Measurements from ENCODE around the gene CLEC11A. TPM values are rescaled to one million over a fixed set of nuclear protein-coding genes. Genes with fewer than 3 reads are reported as not detected.

Gene CLEC11A
- polyA plus RNA-seq, 2 of the 4 experiments (the other 2 are of a cell fraction), result 1.5 to 6.2 TPM

DNA sequence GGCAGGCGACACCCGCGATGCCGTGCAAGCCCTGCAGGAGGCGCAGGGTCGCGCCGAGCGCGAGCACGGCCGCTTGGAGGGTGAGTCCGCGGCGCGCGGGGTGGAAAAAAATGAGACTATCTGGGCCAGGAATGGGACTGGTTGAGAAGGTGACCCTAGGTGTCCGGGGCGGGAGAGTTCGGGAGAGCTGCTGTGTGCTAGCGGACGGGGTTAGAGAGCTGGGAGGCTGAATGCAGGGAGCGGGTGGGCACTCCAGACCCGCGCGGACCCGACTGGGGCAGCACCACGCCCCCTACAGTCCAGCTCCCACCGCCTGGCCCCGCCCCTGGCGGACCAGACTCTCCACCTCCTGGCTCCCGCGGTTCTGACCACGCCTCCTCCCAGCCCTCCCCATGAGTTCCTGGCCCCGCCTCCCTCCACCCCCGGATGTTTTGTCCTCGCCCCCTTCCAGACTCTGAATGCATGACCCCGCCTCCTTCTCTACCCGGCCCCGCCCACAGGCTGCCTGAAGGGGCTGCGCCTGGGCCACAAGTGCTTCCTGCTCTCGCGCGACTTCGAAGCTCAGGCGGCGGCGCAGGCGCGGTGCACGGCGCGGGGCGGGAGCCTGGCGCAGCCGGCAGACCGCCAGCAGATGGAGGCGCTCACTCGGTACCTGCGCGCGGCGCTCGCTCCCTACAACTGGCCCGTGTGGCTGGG is 1.5 kb downstream of the CLEC11A start (continued):
- TF ChIP-seq KDM5A (IDR thresholded peaks at IDR 0.05) (no peak), JUN (IDR thresholded peaks at IDR 0.05) (peak; percentile 80 to 84; a peak in 4 of 5 replicates), SMC3 (IDR thresholded peaks at IDR 0.05) (peak; percentile 84), NFE2L2 (conservative IDR thresholded peaks at IDR 0.05; ENCODE audit: low read length) (no peak), POLR2A (IDR thresholded peaks at IDR 0.05; ENCODE audit: low read length) (peak; percentile 99), NPAS2 (CRISPR knock-in tag; IDR thresholded peaks at IDR 0.05; ENCODE audit: borderline replicate concordance) (no peak), ZNF302 (CRISPR knock-in tag; IDR thresholded peaks at IDR 0.05) (no peak)
- TF ChIP-seq, protein P1, sequence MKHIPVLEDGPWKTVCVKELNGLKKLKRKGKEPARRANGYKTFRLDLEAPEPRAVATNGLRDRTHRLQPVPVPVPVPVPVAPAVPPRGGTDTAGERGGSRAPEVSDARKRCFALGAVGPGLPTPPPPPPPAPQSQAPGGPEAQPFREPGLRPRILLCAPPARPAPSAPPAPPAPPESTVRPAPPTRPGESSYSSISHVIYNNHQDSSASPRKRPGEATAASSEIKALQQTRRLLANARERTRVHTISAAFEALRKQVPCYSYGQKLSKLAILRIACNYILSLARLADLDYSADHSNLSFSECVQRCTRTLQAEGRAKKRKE (CRISPR knock-in tag; IDR thresholded peaks at IDR 0.05; ENCODE audit: low read depth), result no peak
- TF ChIP-seq, protein P2, sequence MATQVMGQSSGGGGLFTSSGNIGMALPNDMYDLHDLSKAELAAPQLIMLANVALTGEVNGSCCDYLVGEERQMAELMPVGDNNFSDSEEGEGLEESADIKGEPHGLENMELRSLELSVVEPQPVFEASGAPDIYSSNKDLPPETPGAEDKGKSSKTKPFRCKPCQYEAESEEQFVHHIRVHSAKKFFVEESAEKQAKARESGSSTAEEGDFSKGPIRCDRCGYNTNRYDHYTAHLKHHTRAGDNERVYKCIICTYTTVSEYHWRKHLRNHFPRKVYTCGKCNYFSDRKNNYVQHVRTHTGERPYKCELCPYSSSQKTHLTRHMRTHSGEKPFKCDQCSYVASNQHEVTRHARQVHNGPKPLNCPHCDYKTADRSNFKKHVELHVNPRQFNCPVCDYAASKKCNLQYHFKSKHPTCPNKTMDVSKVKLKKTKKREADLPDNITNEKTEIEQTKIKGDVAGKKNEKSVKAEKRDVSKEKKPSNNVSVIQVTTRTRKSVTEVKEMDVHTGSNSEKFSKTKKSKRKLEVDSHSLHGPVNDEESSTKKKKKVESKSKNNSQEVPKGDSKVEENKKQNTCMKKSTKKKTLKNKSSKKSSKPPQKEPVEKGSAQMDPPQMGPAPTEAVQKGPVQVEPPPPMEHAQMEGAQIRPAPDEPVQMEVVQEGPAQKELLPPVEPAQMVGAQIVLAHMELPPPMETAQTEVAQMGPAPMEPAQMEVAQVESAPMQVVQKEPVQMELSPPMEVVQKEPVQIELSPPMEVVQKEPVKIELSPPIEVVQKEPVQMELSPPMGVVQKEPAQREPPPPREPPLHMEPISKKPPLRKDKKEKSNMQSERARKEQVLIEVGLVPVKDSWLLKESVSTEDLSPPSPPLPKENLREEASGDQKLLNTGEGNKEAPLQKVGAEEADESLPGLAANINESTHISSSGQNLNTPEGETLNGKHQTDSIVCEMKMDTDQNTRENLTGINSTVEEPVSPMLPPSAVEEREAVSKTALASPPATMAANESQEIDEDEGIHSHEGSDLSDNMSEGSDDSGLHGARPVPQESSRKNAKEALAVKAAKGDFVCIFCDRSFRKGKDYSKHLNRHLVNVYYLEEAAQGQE (IDR thresholded peaks at IDR 0.05), result peak; percentile 84

DNA sequence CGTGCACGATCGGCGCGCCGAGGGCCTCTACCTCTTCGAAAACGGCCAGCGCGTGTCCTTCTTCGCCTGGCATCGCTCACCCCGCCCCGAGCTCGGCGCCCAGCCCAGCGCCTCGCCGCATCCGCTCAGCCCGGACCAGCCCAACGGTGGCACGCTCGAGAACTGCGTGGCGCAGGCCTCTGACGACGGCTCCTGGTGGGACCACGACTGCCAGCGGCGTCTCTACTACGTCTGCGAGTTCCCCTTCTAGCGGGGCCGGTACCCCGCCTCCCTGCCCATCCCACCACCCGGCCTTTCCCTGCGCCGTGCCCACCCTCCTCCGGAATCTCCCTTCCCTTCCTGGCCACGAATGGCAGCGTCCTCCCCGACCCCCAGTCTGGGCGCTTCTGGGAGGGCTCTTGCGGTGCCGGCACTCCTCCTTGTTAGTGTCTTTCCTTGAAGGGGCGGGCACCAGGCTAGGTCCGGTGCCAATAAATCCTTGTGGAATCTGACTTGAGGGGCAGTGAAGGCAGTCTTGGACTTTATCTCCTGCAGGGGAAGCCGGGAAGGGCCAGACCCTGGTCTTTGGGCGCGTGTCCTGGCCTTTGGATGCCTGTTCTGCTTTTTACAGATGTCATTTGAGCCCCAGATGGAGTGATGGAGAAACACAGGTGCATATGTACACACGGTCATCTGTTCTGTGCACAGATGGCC is 2.2 kb downstream of the CLEC11A start:
- Histone ChIP-seq H3K4me1 (peaks cover 14% of the 10 kb centered on the region), H3K4me3 (peak overlapping the region; percentile 73), H3K4me2 (peak overlapping the region; percentile 94), H3K27ac (peak overlapping the region; percentile 86 to 92), H3K9me3 (no peaks in the 10 kb centered on the region)
- FAIRE-seq (no peak), ATAC-seq (peak; percentile 43 to 62; a peak in 5 of 6 replicates), DNase-seq (ENCODE audit: low read depth in 1 of 2, low spot score in 1 of 2) (no peak)
- WGBS (ENCODE audit: missing lambda C conversion rate), result 4% methylated on average over 27 of the region's 52 CpGs
- ChIA-PET CTCF (interaction anchor here (0.6 to 18.4 kb wide), 55 partner anchors 10 to 375 kb away, joined by 3 to 272 read pairs (median 5); no protein-coding TSS in a partner anchor), POLR2A (interaction anchor here (0.6 to 2.1 kb wide), 24 partner anchors 9 to 397 kb away, joined by 3 to 34 read pairs (median 6); partner anchors contain the start of genes ACP4, JOSD2 and KCNC3)
- TF ChIP-seq, protein P2 (IDR thresholded peaks at IDR 0.05), result no peak
- TF ChIP-seq EP300 (IDR thresholded peaks at IDR 0.05), result no peak
- no peak for TF ChIP-seq TFCP2L1 (CRISPR knock-in tag; IDR thresholded peaks at IDR 0.05)
- no peak for TF ChIP-seq NPAS2 (CRISPR knock-in tag; IDR thresholded peaks at IDR 0.05; ENCODE audit: borderline replicate concordance)
- no peak for TF ChIP-seq RNF2 (IDR thresholded peaks at IDR 0.05; ENCODE audit: borderline replicate concordance, low read depth)
- no peak for TF ChIP-seq CBX8 (IDR thresholded peaks at IDR 0.05)
- TF ChIP-seq, protein P3, sequence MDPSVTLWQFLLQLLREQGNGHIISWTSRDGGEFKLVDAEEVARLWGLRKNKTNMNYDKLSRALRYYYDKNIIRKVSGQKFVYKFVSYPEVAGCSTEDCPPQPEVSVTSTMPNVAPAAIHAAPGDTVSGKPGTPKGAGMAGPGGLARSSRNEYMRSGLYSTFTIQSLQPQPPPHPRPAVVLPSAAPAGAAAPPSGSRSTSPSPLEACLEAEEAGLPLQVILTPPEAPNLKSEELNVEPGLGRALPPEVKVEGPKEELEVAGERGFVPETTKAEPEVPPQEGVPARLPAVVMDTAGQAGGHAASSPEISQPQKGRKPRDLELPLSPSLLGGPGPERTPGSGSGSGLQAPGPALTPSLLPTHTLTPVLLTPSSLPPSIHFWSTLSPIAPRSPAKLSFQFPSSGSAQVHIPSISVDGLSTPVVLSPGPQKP (IDR thresholded peaks at IDR 0.05; ENCODE audit: low read depth, low read length), result no peak
- TF ChIP-seq CHD4 (IDR thresholded peaks at IDR 0.05; ENCODE audit: borderline replicate concordance), result no peak
- 0 out of 2 replicates have a peak, but pooled peaks have one; percentile 59 for TF ChIP-seq RFX5 (IDR thresholded peaks at IDR 0.05)
- no peak for TF ChIP-seq GATA3 (IDR thresholded peaks at IDR 0.05; ENCODE audit: borderline replicate concordance)
- TF ChIP-seq BHLHE40 (IDR thresholded peaks at IDR 0.05; ENCODE audit: low read depth, low read length), result no peak
- no peak for TF ChIP-seq ZSCAN20 (CRISPR knock-in tag; IDR thresholded peaks at IDR 0.05)
- no peak for TF ChIP-seq CEBPB (IDR thresholded peaks at IDR 0.05)
- TF ChIP-seq, protein P4, sequence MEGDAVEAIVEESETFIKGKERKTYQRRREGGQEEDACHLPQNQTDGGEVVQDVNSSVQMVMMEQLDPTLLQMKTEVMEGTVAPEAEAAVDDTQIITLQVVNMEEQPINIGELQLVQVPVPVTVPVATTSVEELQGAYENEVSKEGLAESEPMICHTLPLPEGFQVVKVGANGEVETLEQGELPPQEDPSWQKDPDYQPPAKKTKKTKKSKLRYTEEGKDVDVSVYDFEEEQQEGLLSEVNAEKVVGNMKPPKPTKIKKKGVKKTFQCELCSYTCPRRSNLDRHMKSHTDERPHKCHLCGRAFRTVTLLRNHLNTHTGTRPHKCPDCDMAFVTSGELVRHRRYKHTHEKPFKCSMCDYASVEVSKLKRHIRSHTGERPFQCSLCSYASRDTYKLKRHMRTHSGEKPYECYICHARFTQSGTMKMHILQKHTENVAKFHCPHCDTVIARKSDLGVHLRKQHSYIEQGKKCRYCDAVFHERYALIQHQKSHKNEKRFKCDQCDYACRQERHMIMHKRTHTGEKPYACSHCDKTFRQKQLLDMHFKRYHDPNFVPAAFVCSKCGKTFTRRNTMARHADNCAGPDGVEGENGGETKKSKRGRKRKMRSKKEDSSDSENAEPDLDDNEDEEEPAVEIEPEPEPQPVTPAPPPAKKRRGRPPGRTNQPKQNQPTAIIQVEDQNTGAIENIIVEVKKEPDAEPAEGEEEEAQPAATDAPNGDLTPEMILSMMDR (IDR thresholded peaks at IDR 0.05), result no peak
- no peak for TF ChIP-seq RARB (CRISPR knock-in tag; IDR thresholded peaks at IDR 0.05)
- TF ChIP-seq MAFK (IDR thresholded peaks at IDR 0.05; ENCODE audit: partially characterized antibody), result no peak
- 0 out of 2 replicates have a peak, but pooled peaks have one; percentile 59 for TF ChIP-seq EHF (CRISPR knock-in tag; IDR thresholded peaks at IDR 0.05)
- no peak for TF ChIP-seq HDAC2 (IDR thresholded peaks at IDR 0.05)
- TF ChIP-seq SREBF2 (IDR thresholded peaks at IDR 0.05), result no peak
